SU-DHL-6 (cell line): ENCODE data around the gene DNAJA2.

Source experiments
- H2AFZ ChIP-seq: fragments of 200-600 bp; sonication (generic); 2 replicates; pipeline ENCODE4 v1.6.1; 2014; ENCODE audit warnings: low read depth, mild to moderate bottlenecking, moderate library complexity, mixed read lengths, antibody characterized with exemption, low read length; ENCODE audit not compliant: severe bottlenecking
- H3F3A ChIP-seq: fragments of 200-600 bp; shearing (Covaris generic); 2 replicates; pipeline ENCODE4 v1.6.0; 2016; ENCODE audit warnings: antibody characterized with exemption, mild to moderate bottlenecking; ENCODE audit not compliant: insufficient read depth
- H3K27ac ChIP-seq: fragments of 200-600 bp; sonication (generic); 2 replicates; pipeline ENCODE4 v1.5.1; 2016; ENCODE audit warnings: low read depth, mild to moderate bottlenecking, low read length, moderate library complexity, mixed read lengths
- H3K27me3 ChIP-seq: fragments of 200-600 bp; sonication (generic), shearing (Covaris generic); 2 replicates; pipeline ENCODE4 v1.6.0; 2014; ENCODE audit warnings: mild to moderate bottlenecking, low read length
- H3K36me3 ChIP-seq: fragments of 200-600 bp; sonication (generic); 2 replicates; pipeline ENCODE4 v1.6.1; 2014; ENCODE audit warnings: mild to moderate bottlenecking, low read length, mixed read lengths
- H3K4me2 ChIP-seq: fragments of 300-600, 200-600 bp; shearing (Covaris generic), sonication (generic); 2 replicates; pipeline ENCODE4 v1.6.0; 2014; ENCODE audit warnings: low read length, low read depth, mild to moderate bottlenecking; ENCODE audit not compliant: poor library complexity, severe bottlenecking
- H3K4me3 ChIP-seq: fragments of 200-600 bp; sonication (generic); 2 replicates; pipeline ENCODE4 v1.5.1; 2014; ENCODE audit warnings: antibody characterized with exemption, low read length, mild to moderate bottlenecking, mixed read lengths; ENCODE audit not compliant: insufficient read depth, poor library complexity, severe bottlenecking
- H3K79me2 ChIP-seq: fragments of 200-600 bp; sonication (generic); 2 replicates; pipeline ENCODE4 v1.6.1; 2014; ENCODE audit warnings: mild to moderate bottlenecking, low read length, moderate library complexity; ENCODE audit not compliant: insufficient read depth
- H3K9ac ChIP-seq: fragments of 200-600 bp; sonication (generic); 2 replicates; pipeline ENCODE4 v1.7.0; 2014; ENCODE audit warnings: mild to moderate bottlenecking, low read length
- H3K9me2 ChIP-seq: fragments of 200-600 bp; sonication (generic); replicated peaks from 2 replicates; pipeline ENCODE4 v1.6.1; 2014; ENCODE audit warnings: low read length; ENCODE audit not compliant: insufficient read depth
- H3K9me3 ChIP-seq: fragments of 200-600 bp; sonication (generic); 2 replicates; pipeline ENCODE4 v1.6.1; 2014; ENCODE audit warnings: low read length, mixed read lengths; ENCODE audit not compliant: insufficient read depth
- H4K20me1 ChIP-seq: fragments of 200-600 bp; sonication (generic); 2 replicates; pipeline ENCODE4 v1.6.1; 2014; ENCODE audit warnings: low read depth, mild to moderate bottlenecking, antibody characterized with exemption, low read length, moderate library complexity, mixed read lengths
- EZH2phosphoT487 ChIP-seq: fragments of 200-600 bp; sonication (generic), shearing (Covaris generic); conservative IDR thresholded peaks from 2 replicates; pipeline ENCODE4 v1.6.1; 2018; ENCODE audit warnings: mild to moderate bottlenecking, antibody characterized with exemption, low read length, moderate library complexity, mixed read lengths
- TF ChIP-seq, protein P1 (sequence below): fragments of 200-600 bp; sonication (generic); IDR thresholded peaks from one replicate; pipeline ENCODE4 v1.5.1; 2017; ENCODE audit warnings: antibody characterized with exemption, mild to moderate bottlenecking, low read length, moderate library complexity; ENCODE audit not compliant: insufficient read depth, poor library complexity, severe bottlenecking

DNAJA2 gene

DNA sequence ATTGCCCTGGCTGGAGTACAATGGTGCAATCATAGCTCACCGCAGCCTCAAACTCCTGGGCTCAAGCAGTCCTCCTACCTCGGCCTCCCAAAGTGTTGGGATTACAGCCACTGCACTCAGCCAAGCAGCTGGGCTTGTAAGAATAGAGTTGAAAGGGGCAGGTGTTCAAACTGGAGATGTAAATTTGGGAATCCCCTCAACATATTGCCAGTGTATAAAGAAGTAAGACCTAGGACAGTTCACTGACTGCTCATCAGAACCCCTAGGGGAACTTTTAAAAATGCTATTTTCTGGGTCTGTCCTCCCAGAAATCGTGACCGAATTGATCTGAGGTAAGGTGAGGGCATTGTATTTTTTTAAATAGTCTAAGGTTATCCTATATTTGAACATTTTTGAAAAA lies 8.9 kb upstream of the DNAJA2 start:
- no peaks in the 10 kb centered on the region for H3K79me2 ChIP-seq

GRCh38 chr16:46980926-46981325 lies 7.5 kb upstream of the DNAJA2 start:
- H3K9ac ChIP-seq: no peak overlapping the region
- no peaks in the 10 kb centered on the region for H3K9me3 ChIP-seq
- H3K4me2 ChIP-seq: no peak overlapping the region
- TF ChIP-seq EZH2phosphoT487: no peak
- TF ChIP-seq, protein P1, sequence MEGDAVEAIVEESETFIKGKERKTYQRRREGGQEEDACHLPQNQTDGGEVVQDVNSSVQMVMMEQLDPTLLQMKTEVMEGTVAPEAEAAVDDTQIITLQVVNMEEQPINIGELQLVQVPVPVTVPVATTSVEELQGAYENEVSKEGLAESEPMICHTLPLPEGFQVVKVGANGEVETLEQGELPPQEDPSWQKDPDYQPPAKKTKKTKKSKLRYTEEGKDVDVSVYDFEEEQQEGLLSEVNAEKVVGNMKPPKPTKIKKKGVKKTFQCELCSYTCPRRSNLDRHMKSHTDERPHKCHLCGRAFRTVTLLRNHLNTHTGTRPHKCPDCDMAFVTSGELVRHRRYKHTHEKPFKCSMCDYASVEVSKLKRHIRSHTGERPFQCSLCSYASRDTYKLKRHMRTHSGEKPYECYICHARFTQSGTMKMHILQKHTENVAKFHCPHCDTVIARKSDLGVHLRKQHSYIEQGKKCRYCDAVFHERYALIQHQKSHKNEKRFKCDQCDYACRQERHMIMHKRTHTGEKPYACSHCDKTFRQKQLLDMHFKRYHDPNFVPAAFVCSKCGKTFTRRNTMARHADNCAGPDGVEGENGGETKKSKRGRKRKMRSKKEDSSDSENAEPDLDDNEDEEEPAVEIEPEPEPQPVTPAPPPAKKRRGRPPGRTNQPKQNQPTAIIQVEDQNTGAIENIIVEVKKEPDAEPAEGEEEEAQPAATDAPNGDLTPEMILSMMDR: no peak
- no peak overlapping the region for H3K4me3 ChIP-seq
- H3K9me2 ChIP-seq: no peaks in the 10 kb centered on the region
- H2AFZ ChIP-seq: no peak overlapping the region
- H3K79me2 ChIP-seq: no peaks in the 10 kb centered on the region
- H4K20me1 ChIP-seq: no peaks in the 10 kb centered on the region
- no peaks in the 10 kb centered on the region for H3K27me3 ChIP-seq
- H3F3A ChIP-seq: no peaks in the 10 kb centered on the region
- H3K36me3 ChIP-seq: no peaks in the 10 kb centered on the region
- H3K27ac ChIP-seq: no peak overlapping the region

More for the DNA sequence above, 8.9 kb upstream of the DNAJA2 start:
- no peaks in the 10 kb centered on the region for H3K9me2 ChIP-seq
- H3F3A ChIP-seq: no peaks in the 10 kb centered on the region
- no peak overlapping the region for H2AFZ ChIP-seq
- no peaks in the 10 kb centered on the region for H4K20me1 ChIP-seq
- no peaks in the 10 kb centered on the region for H3K9me3 ChIP-seq
- H3K27me3 ChIP-seq: no peaks in the 10 kb centered on the region
- no peak overlapping the region for H3K4me3 ChIP-seq
- H3K27ac ChIP-seq: no peak overlapping the region
- H3K9ac ChIP-seq: no peak overlapping the region
- TF ChIP-seq, protein P1: no peak
- no peak for TF ChIP-seq EZH2phosphoT487
- no peaks in the 10 kb centered on the region for H3K36me3 ChIP-seq
- H3K4me2 ChIP-seq: no peak overlapping the region

DNA sequence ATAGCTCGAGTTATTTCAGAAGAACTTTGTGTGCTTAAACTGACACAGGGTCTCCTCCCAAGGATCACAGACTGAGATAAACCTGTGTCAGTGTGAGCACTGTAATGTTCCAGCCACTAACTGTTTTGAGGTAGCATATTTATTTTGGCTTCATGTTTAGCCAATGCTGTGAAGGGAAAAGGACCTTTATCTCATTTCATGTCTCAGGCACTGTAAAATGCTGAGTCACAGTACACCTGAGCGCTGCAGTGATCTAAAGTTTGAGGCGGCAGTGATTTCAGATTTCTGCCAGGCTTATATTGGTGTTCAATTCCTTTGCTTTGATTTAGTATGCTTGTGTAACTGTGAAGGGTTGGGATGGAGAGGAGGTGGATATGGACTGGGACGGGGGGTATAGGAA lies 3.1 kb upstream of the DNAJA2 start:
- Histone ChIP-seq H3F3A (peaks cover 6% of the 10 kb centered on the region; the same call in 1 of the 2 replicates), H3K9me2 (no peaks in the 10 kb centered on the region), H3K4me2 (peak overlapping the region; percentile 18), H3K9me3 (no peaks in the 10 kb centered on the region), H3K27ac (no peak overlapping the region), H4K20me1 (no peaks in the 10 kb centered on the region), H2AFZ (peak overlapping the region; percentile 5), H3K79me2 (peaks cover 16% of the 10 kb centered on the region), H3K27me3 (no peaks in the 10 kb centered on the region), H3K4me3 (no peak overlapping the region), H3K36me3 (no peaks in the 10 kb centered on the region), H3K9ac (no peak overlapping the region)
- TF ChIP-seq EZH2phosphoT487: no peak
- TF ChIP-seq, protein P1: no peak
